ENCODE measurements around the gene DCTN3.

The DCTN3 gene

DNA sequence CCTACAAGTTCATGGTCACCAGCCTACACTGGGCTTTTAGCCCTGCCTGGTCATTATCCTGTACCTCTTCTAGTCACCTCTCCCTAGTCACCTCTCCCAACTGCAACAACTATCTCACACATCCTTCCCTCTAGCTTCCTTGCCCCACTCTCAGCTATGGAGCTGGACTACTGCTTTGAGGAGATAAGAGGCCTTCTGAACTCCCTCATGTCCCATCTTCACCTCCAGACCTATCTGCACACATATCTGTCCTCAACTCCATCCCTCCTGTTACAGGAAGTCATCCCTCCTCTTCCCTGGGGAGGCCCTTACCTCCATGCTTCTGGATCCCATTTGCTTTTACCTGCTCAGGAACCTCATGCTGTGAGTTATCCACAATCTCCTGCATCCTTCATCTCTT is 14.1 kb downstream of the DCTN3 start:
- no peak for FAIRE-seq
- TF ChIP-seq, protein P1, sequence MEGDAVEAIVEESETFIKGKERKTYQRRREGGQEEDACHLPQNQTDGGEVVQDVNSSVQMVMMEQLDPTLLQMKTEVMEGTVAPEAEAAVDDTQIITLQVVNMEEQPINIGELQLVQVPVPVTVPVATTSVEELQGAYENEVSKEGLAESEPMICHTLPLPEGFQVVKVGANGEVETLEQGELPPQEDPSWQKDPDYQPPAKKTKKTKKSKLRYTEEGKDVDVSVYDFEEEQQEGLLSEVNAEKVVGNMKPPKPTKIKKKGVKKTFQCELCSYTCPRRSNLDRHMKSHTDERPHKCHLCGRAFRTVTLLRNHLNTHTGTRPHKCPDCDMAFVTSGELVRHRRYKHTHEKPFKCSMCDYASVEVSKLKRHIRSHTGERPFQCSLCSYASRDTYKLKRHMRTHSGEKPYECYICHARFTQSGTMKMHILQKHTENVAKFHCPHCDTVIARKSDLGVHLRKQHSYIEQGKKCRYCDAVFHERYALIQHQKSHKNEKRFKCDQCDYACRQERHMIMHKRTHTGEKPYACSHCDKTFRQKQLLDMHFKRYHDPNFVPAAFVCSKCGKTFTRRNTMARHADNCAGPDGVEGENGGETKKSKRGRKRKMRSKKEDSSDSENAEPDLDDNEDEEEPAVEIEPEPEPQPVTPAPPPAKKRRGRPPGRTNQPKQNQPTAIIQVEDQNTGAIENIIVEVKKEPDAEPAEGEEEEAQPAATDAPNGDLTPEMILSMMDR (IDR thresholded peaks at IDR 0.05; ENCODE audit: insufficient read depth, missing control alignments): no peak
- no peak for DNase-seq (ENCODE audit: insufficient read length, low spot score)

GRCh38 chr9:34603610-34604231 is 16.6 kb downstream of the DCTN3 start:
- peak; percentile 89 for DNase-seq (ENCODE audit: insufficient read length, low spot score)
- TF ChIP-seq, protein P1 (IDR thresholded peaks at IDR 0.05; ENCODE audit: insufficient read depth, missing control alignments): peak; percentile 97
- peak; percentile 85 for FAIRE-seq

- FAIRE-seq (no peak), DNase-seq (ENCODE audit: insufficient read length, low spot score) (no peak)
- TF ChIP-seq, protein P1 (IDR thresholded peaks at IDR 0.05; ENCODE audit: insufficient read depth, missing control alignments): no peak
Observed at GRCh38 chr9:34601937-34602573, 18.2 kb downstream of the DCTN3 start.

GRCh38 chr9:34600908-34601307 is 19.4 kb downstream of the DCTN3 start:
- TF ChIP-seq, protein P1 (IDR thresholded peaks at IDR 0.05; ENCODE audit: insufficient read depth, missing control alignments): no peak
- DNase-seq (ENCODE audit: insufficient read length, low spot score) (no peak), FAIRE-seq (no peak)

DNA sequence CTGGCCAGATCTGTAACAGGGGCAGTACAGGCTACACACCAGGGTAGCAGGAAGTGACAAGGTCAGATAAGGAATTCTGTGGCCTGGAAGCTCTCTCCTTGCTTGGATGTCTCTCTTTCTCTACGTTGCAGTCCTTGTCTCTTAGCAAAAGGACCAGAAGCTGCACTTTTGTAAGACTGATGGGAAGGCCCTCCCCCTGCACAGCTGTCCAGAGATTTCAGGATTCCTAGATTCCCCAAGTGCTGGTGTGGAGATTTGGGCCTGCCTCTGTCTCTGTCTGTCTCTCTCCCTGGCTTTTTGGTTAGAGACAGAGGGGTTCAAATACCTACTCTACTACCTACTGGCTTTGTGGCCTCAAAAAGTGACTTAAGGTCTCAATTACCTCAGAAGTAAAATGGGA is 20.7 kb downstream of the DCTN3 start:
- TF ChIP-seq, protein P1 (IDR thresholded peaks at IDR 0.05; ENCODE audit: insufficient read depth, missing control alignments): no peak
- DNase-seq (ENCODE audit: insufficient read length, low spot score): no peak
- no peak for FAIRE-seq

DNA sequence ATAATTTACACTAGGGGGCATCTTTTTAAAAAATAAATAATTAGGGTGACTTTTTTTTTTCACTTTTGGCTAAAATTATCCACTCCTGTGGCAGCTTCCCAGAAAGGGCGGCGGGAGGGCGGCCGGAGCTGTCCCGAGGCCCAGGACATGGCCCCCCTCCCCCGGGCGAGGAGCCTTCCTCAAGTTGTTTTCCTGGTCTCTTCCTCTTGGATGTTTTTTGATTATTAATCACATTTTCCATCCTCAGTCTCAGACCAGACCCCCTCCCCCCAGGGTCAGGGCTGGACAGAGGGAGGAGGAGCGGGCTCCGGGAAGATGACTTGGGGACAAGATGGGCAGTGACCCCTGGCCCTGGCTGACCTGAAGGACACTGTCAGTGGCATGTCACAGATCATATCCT is 26.1 kb downstream of the DCTN3 start:
- no peak for DNase-seq (ENCODE audit: insufficient read length, low spot score)
- TF ChIP-seq, protein P1 (IDR thresholded peaks at IDR 0.05; ENCODE audit: insufficient read depth, missing control alignments): no peak
- FAIRE-seq: no peak

- DNase-seq (ENCODE audit: insufficient read length, low spot score): no peak
- TF ChIP-seq, protein P1 (IDR thresholded peaks at IDR 0.05; ENCODE audit: insufficient read depth, missing control alignments): no peak
- FAIRE-seq: no peak
Observed at GRCh38 chr9:34592895-34593601, 27.2 kb downstream of the DCTN3 start.

Measured in D721Med (cell line).